ENCODE data around the gene SCN3A. TPM values are rescaled to one million over a fixed set of nuclear protein-coding genes. Genes with fewer than 3 reads are reported as not detected.
A peak's percentile ranks its signal among the peaks of the same experiment; 100 is the strongest.

Gene SCN3A
- total and polyA plus RNA-seq, 11 donors = 0.39 to 2.7 (median 1.1) TPM

GRCh38 chr2:165245081-165245793, 41.4 kb upstream of the SCN3A start:
- Histone ChIP-seq H3K36me3 (no peaks in the 10 kb centered on the region), H3K4me3 (no peak overlapping the region), H3K4me1 (peaks cover 0 to 5% (median 0%) of the 10 kb centered on the region in 12 donors), H3K27me3 (no peaks in the 10 kb centered on the region), H3K27ac (no peak overlapping the region), H3K9me3 (no peaks in the 10 kb centered on the region)
- 33 to 41% (median 37%) methylated on average over 5 of the region's 5 CpGs for WGBS, 4 donors
- DNase-seq (no peak), ATAC-seq (no peak)
- TF ChIP-seq POLR2A (IDR thresholded peaks at IDR 0.05) (no peak), CTCF (IDR thresholded peaks at IDR 0.05) (no peak)
- intact Hi-C loops (cut with DNase I) = no loop called here

GRCh38 chr2:165240916-165241315, 37.1 kb upstream of the SCN3A start:
- WGBS, 4 donors = 73 to 86% (median 77%) methylated on average over 2 of the region's 2 CpGs
- DNase-seq = no peak
- H3K9me3 ChIP-seq = no peaks in the 10 kb centered on the region
- no peak overlapping the region for H3K4me3 ChIP-seq
- no peaks in the 10 kb centered on the region for H3K4me1 ChIP-seq
- no peaks in the 10 kb centered on the region for H3K36me3 ChIP-seq
- peaks cover 0 to 4% (median 0%) of the 10 kb centered on the region in 9 donors for H3K27me3 ChIP-seq
- ATAC-seq = no peak
- no peak for TF ChIP-seq CTCF (IDR thresholded peaks at IDR 0.05)
- intact Hi-C loops (cut with DNase I) = loop anchor here in 5 of 10 donors (2.0 to 5.0 kb wide), 3 partner anchors 51 to 631 kb away; no protein-coding TSS in a partner anchor
- H3K27ac ChIP-seq = no peak overlapping the region

GRCh38 chr2:165239856-165240515, 36.1 kb upstream of the SCN3A start:
- intact Hi-C loops (cut with DNase I) = loop anchor here (1.0 to 5.0 kb wide), 4 partner anchors 52 to 632 kb away; no protein-coding TSS in a partner anchor
- no peaks in the 10 kb centered on the region for H3K4me1 ChIP-seq
- no peak for DNase-seq
- H3K27me3 ChIP-seq = peaks cover 0 to 4% (median 0%) of the 10 kb centered on the region in 9 donors
- TF ChIP-seq CTCF (IDR thresholded peaks at IDR 0.05) = no peak
- no peak overlapping the region for H3K27ac ChIP-seq
- ATAC-seq = no peak
- H3K36me3 ChIP-seq = no peaks in the 10 kb centered on the region
- WGBS, 4 donors = 62 to 71% (median 68%) methylated on average over 4 of the region's 4 CpGs
- no peaks in the 10 kb centered on the region for H3K9me3 ChIP-seq
- no peak overlapping the region for H3K4me3 ChIP-seq

- no peaks in the 10 kb centered on the region for H3K36me3 ChIP-seq
Observed at GRCh38 chr2:165239230-165239629, 35.4 kb upstream of the SCN3A start, which contains the start of gene SCN2A. Gene SCN2A, plus strand, starts transcription at chr2:165239414. Its CDS starts 56,410 bp downstream, at chr2:165295824.

More at GRCh38 chr2:165239230-165239629, 35.4 kb upstream of the SCN3A start, which contains the start of gene SCN2A:
- Histone ChIP-seq H3K27ac (no peak within 1 kb of the TSS), H3K4me1 (no peaks in the 10 kb centered on the region), H3K27me3 (peaks cover 0 to 4% (median 0%) of the 10 kb centered on the region in 9 donors), H3K9me3 (no peaks in the 10 kb centered on the region), H3K4me3 (no peak within 1 kb of the TSS)
- intact Hi-C loops (cut with DNase I) = loop anchor here in 6 of 10 donors (1.0 to 5.0 kb wide), 3 partner anchors 53 to 54 kb away; no protein-coding TSS in a partner anchor
- DNase-seq (no peak), ATAC-seq (peak in 1 of 4 donors; percentile 53)
- peak; percentile 57 to 76 (median 66) for TF ChIP-seq CTCF (IDR thresholded peaks at IDR 0.05)
- no peak for TF ChIP-seq POLR2A (IDR thresholded peaks at IDR 0.05)
- 25 to 35% (median 31%) methylated on average over 3 of the region's 3 CpGs for WGBS, 4 donors
